Measurements from ENCODE around the gene APIP.

DNA sequence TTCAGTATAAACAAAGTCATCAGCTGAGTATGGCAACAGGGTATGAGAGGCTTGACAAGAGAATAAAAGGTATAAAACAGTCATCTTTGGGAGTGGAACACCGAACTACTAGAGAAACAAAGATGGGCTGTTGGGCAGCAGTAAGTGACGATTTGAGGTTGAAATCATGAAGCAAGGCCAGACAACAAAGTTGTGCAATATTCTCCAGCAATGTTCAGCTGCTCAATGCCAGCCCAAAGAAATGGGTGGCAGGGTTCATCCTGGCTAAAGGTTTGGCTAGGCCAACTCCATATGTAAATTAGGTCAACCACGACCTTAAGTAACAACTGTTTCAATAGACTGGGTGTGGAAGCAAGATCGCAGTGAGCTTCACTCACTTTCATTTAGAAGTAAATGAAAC lies 6.2 kb downstream of the APIP start:
- no peak for TF ChIP-seq TCF12 (IDR thresholded peaks at IDR 0.05; ENCODE audit: low read depth, low read length)
- TF ChIP-seq SIN3A (conservative IDR thresholded peaks at IDR 0.05 in 1 of 2, IDR thresholded peaks at IDR 0.05 in 1 of 2; ENCODE audit: low read depth in 1 of 2, low read length in 2 of 2), result no peak
